ENCODE results near the gene TRABD2A. TPM values are rescaled to one million over a fixed set of nuclear protein-coding genes. Genes with fewer than 3 reads are reported as not detected.

TRABD2A gene
- total and polyA plus RNA-seq, 2 of the 13 experiments (the other 11 are each of a cell fraction or from before 2014, with no cell fraction given) = 0.15 TPM; not detected in 1

DNA sequence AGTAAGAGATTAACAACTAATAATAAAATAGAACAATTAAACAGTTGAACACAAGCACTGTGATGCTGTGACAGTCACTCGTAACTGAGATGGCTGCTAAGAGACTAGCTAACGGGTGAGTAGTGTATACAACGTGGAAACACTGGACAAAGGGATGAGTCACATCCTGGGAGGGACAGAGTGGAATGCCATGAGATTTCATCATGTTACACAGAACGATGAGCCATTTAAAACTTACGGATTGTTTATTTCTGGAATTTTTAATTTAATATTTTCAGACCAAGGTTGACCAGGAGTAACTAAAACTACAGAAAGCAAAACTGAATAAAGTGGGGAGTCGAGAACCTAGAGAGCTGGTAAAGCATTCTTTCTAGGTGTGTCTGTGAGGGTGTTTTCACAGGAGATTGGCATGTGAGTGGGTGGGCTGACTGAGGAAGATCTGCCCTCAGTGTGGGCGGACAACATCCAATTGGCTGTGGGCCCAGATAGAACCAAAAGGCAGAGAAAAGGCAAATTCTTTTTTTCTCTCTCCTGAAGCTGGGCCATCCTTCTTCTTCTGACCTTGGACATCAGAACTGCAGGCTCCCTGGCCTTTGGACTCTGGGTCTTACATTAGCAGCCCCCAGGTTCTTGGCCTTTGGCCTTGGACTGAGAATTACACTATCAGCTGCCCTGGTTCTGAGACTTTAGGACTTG lies 39.1 kb upstream of the TRABD2A start (continued):
- TF ChIP-seq, protein P1, sequence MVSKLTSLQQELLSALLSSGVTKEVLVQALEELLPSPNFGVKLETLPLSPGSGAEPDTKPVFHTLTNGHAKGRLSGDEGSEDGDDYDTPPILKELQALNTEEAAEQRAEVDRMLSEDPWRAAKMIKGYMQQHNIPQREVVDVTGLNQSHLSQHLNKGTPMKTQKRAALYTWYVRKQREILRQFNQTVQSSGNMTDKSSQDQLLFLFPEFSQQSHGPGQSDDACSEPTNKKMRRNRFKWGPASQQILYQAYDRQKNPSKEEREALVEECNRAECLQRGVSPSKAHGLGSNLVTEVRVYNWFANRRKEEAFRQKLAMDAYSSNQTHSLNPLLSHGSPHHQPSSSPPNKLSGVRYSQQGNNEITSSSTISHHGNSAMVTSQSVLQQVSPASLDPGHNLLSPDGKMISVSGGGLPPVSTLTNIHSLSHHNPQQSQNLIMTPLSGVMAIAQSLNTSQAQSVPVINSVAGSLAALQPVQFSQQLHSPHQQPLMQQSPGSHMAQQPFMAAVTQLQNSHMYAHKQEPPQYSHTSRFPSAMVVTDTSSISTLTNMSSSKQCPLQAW (CRISPR knock-in tag; IDR thresholded peaks at IDR 0.05) = no peak
- TF ChIP-seq POLR2A (IDR thresholded peaks at IDR 0.05; ENCODE audit: insufficient read depth in 1 of 2, low read depth in 2 of 2, low read length in 2 of 2) (peak; percentile 35 to 53; a peak in 2 of 4 replicates), SP5 (CRISPR knock-in tag; IDR thresholded peaks at IDR 0.05; ENCODE audit: borderline replicate concordance, low read depth) (peak; percentile 97), ZNF12 (CRISPR knock-in tag; IDR thresholded peaks at IDR 0.05) (peak; percentile 47; the same call in 1 of the 2 replicates), NFIC (IDR thresholded peaks at IDR 0.05; ENCODE audit: low read length) (peak; percentile 71; the same call in 1 of the 2 replicates), ZNF780A (CRISPR knock-in tag; IDR thresholded peaks at IDR 0.05) (no peak; the same call in 1 of the 2 replicates), TBX2 (CRISPR knock-in tag; IDR thresholded peaks at IDR 0.05; ENCODE audit: borderline replicate concordance) (no peak), MEF2D (CRISPR knock-in tag; IDR thresholded peaks at IDR 0.05) (no peak), LCORL (IDR thresholded peaks at IDR 0.05) (no peak), LCORL (CRISPR knock-in tag; IDR thresholded peaks at IDR 0.05) (no peak), ZKSCAN1 (IDR thresholded peaks at IDR 0.05; ENCODE audit: low read length) (no peak), PHB2 (IDR thresholded peaks at IDR 0.05; ENCODE audit: partially characterized antibody) (no peak), STAT5B (CRISPR knock-in tag; IDR thresholded peaks at IDR 0.05) (no peak), MED8 (CRISPR knock-in tag; IDR thresholded peaks at IDR 0.05; ENCODE audit: insufficient replicate concordance) (no peak), REPIN1 (CRISPR knock-in tag; IDR thresholded peaks at IDR 0.05; ENCODE audit: borderline replicate concordance, low read depth) (no peak), PLRG1 (conservative IDR thresholded peaks at IDR 0.05) (no peak), NFKB2 (CRISPR knock-in tag; IDR thresholded peaks at IDR 0.05; ENCODE audit: borderline replicate concordance) (no peak)
- TF ChIP-seq, protein P2, sequence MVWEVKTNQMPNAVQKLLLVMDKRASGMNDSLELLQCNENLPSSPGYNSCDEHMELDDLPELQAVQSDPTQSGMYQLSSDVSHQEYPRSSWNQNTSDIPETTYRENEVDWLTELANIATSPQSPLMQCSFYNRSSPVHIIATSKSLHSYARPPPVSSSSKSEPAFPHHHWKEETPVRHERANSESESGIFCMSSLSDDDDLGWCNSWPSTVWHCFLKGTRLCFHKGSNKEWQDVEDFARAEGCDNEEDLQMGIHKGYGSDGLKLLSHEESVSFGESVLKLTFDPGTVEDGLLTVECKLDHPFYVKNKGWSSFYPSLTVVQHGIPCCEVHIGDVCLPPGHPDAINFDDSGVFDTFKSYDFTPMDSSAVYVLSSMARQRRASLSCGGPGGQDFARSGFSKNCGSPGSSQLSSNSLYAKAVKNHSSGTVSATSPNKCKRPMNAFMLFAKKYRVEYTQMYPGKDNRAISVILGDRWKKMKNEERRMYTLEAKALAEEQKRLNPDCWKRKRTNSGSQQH (CRISPR knock-in tag; IDR thresholded peaks at IDR 0.05; ENCODE audit: low read depth) = peak; percentile 62; the same call in 1 of the 2 replicates
- TF ChIP-seq, protein P3, sequence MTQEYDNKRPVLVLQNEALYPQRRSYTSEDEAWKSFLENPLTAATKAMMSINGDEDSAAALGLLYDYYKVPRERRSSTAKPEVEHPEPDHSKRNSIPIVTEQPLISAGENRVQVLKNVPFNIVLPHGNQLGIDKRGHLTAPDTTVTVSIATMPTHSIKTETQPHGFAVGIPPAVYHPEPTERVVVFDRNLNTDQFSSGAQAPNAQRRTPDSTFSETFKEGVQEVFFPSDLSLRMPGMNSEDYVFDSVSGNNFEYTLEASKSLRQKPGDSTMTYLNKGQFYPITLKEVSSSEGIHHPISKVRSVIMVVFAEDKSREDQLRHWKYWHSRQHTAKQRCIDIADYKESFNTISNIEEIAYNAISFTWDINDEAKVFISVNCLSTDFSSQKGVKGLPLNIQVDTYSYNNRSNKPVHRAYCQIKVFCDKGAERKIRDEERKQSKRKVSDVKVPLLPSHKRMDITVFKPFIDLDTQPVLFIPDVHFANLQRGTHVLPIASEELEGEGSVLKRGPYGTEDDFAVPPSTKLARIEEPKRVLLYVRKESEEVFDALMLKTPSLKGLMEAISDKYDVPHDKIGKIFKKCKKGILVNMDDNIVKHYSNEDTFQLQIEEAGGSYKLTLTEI (CRISPR knock-in tag; conservative IDR thresholded peaks at IDR 0.05) = no peak
- TF ChIP-seq, protein P4, sequence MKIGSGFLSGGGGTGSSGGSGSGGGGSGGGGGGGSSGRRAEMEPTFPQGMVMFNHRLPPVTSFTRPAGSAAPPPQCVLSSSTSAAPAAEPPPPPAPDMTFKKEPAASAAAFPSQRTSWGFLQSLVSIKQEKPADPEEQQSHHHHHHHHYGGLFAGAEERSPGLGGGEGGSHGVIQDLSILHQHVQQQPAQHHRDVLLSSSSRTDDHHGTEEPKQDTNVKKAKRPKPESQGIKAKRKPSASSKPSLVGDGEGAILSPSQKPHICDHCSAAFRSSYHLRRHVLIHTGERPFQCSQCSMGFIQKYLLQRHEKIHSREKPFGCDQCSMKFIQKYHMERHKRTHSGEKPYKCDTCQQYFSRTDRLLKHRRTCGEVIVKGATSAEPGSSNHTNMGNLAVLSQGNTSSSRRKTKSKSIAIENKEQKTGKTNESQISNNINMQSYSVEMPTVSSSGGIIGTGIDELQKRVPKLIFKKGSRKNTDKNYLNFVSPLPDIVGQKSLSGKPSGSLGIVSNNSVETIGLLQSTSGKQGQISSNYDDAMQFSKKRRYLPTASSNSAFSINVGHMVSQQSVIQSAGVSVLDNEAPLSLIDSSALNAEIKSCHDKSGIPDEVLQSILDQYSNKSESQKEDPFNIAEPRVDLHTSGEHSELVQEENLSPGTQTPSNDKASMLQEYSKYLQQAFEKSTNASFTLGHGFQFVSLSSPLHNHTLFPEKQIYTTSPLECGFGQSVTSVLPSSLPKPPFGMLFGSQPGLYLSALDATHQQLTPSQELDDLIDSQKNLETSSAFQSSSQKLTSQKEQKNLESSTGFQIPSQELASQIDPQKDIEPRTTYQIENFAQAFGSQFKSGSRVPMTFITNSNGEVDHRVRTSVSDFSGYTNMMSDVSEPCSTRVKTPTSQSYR (CRISPR knock-in tag; IDR thresholded peaks at IDR 0.05; ENCODE audit: borderline replicate concordance) = peak; percentile 36; the same call in 1 of the 2 replicates
